Adrenal gland (tissue), 5 donors: ENCODE data around the gene SPRED2.

ENCODE experiments used
- CTCF ChIP-seq, 6 experiments: fragments of 450-650 bp in 4 of 6; fragments of 200-600 bp in 2 of 6; sonication (generic) in 1 of 6; IDR thresholded peaks; 1 replicate in 5 of 6; 2 replicates in 1 of 6; pipeline versions ENCODE4 v1.5.1 to v1.8.0; 2016 to 2021; ENCODE audit warnings: antibody characterized with exemption in 6 of 6, mild to moderate bottlenecking in 2 of 6, moderate library complexity in 1 of 6
- POLR2A ChIP-seq, 2 donors: fragments of 450-650 bp; IDR thresholded peaks; one replicate each; pipeline ENCODE4 v1.6.1; 2017; ENCODE audit warnings: antibody characterized with exemption in 2 of 2, mild to moderate bottlenecking in 2 of 2, moderate library complexity in 1 of 2
- donor health status: DM: no; HTN: no; CAD: no.

GRCh38 chr2:65379721-65380171 lies 52.7 kb downstream of the SPRED2 start:
- TF ChIP-seq POLR2A (IDR thresholded peaks at IDR 0.05) (no peak), CTCF (IDR thresholded peaks at IDR 0.05) (no peak)
